H9 (cell line): ENCODE results near the gene DPF1. TPM values are rescaled to one million over a fixed set of nuclear protein-coding genes. Genes with fewer than 3 reads are reported as not detected.

Source experiments
- DNase-seq: peaks from one replicate; pipeline ENCODE4 v3.0.0-alpha.2; 2017
- H2AFZ ChIP-seq: one replicate; pipeline ENCODE4 v1.6.1; 2013; ENCODE audit warnings: mild to moderate bottlenecking, low read length, control low read depth, moderate library complexity
- H2AK5ac ChIP-seq: 2 replicates; pipeline ENCODE4 v1.6.1; 2013; ENCODE audit warnings: low read length, control low read depth, mixed read lengths; ENCODE audit not compliant: insufficient read length
- H2BK120ac ChIP-seq: one replicate; pipeline ENCODE4 v1.6.1; 2013; ENCODE audit warnings: low read depth, mild to moderate bottlenecking, low read length, control low read depth, inconsistent platforms; ENCODE audit not compliant: poor library complexity, severe bottlenecking
- H2BK12ac ChIP-seq: 2 replicates; pipeline ENCODE4 v1.6.1; 2013; ENCODE audit warnings: low read length, control low read depth, mixed read lengths, low read depth; ENCODE audit not compliant: insufficient read length
- H2BK15ac ChIP-seq: 2 replicates; pipeline ENCODE4 v1.6.1; 2013; ENCODE audit warnings: low read depth, low read length, control low read depth
- H2BK20ac ChIP-seq: one replicate; pipeline ENCODE4 v1.6.1; 2013; ENCODE audit warnings: low read depth, mild to moderate bottlenecking, low read length, control low read depth, inconsistent platforms; ENCODE audit not compliant: poor library complexity, severe bottlenecking
- H2BK5ac ChIP-seq: 2 replicates; pipeline ENCODE4 v1.6.1; 2013; ENCODE audit warnings: low read length, control low read depth, mixed read lengths; ENCODE audit not compliant: insufficient read length
- H3K14ac ChIP-seq: 2 replicates; pipeline ENCODE4 v1.6.1; 2013; ENCODE audit warnings: low read length, control low read depth; ENCODE audit not compliant: insufficient read depth
- H3K18ac ChIP-seq: 2 replicates; pipeline ENCODE4 v1.6.1; 2013; ENCODE audit warnings: low read depth, mild to moderate bottlenecking, mixed read lengths, low read length, control low read depth; ENCODE audit not compliant: insufficient read length
- H3K23ac ChIP-seq: 2 replicates; pipeline ENCODE4 v1.6.1; 2013; ENCODE audit warnings: low read length, control low read depth, mixed read lengths, low read depth; ENCODE audit not compliant: insufficient read length
- H3K23me2 ChIP-seq: 2 replicates; pipeline ENCODE4 v1.6.1; 2013; ENCODE audit warnings: low read depth, mild to moderate bottlenecking, mixed read lengths, low read length, control low read depth; ENCODE audit not compliant: insufficient read length, poor library complexity, severe bottlenecking
- H3K27ac ChIP-seq: 2 replicates; pipeline ENCODE4 v1.5.1; 2013; ENCODE audit warnings: low read length, control low read depth, mixed read lengths, low read depth; ENCODE audit not compliant: insufficient read length
- H3K27me3 ChIP-seq: 2 replicates; pipeline ENCODE4 v1.6.1; 2013; ENCODE audit warnings: low read length, control low read depth, inconsistent platforms; ENCODE audit not compliant: insufficient read depth
- H3K4ac ChIP-seq: 2 replicates; pipeline ENCODE4 v1.6.1; 2013; ENCODE audit warnings: low read depth, mild to moderate bottlenecking, control low read depth, inconsistent platforms, low read length, moderate library complexity
- H3K4me1 ChIP-seq: 2 replicates; pipeline ENCODE4 v1.6.1; 2013; ENCODE audit warnings: low read length, control low read depth, inconsistent platforms; ENCODE audit not compliant: insufficient read depth
- H3K4me2 ChIP-seq: 2 replicates; pipeline ENCODE4 v1.6.1; 2013; ENCODE audit warnings: low read length, control low read depth, mixed read lengths; ENCODE audit not compliant: insufficient read length, insufficient read depth
- H3K56ac ChIP-seq: 2 replicates; pipeline ENCODE4 v1.6.1; 2013; ENCODE audit warnings: low read depth, mild to moderate bottlenecking, mixed read lengths, low read length, control low read depth; ENCODE audit not compliant: insufficient read length
- H3K79me1 ChIP-seq: 2 replicates; pipeline ENCODE4 v1.6.1; 2013; ENCODE audit warnings: low read depth, mild to moderate bottlenecking, moderate library complexity, low read length, control low read depth, inconsistent platforms; ENCODE audit not compliant: insufficient read depth, poor library complexity, severe bottlenecking
- H3K79me2 ChIP-seq: 2 replicates; pipeline ENCODE4 v1.6.1; 2013; ENCODE audit warnings: low read length, control low read depth, inconsistent platforms; ENCODE audit not compliant: insufficient read depth
- H3K9ac ChIP-seq: 2 replicates; pipeline ENCODE4 v1.6.1; 2013; ENCODE audit warnings: low read length, control low read depth, mixed read lengths; ENCODE audit not compliant: insufficient read length; ENCODE audit errors: extremely low read depth
- H3K9me3 ChIP-seq: one replicate; pipeline ENCODE4 v1.6.1; 2013; ENCODE audit warnings: low read depth, low read length, inconsistent platforms; ENCODE audit not compliant: control insufficient read depth
- H3T11ph ChIP-seq: one replicate; pipeline ENCODE4 v1.6.1; 2013; ENCODE audit warnings: mild to moderate bottlenecking, low read length, control low read depth, inconsistent platforms
- H4K20me1 ChIP-seq: one replicate; pipeline ENCODE4 v1.6.1; 2013; ENCODE audit not compliant: control insufficient read depth, insufficient read length, insufficient read depth
- H4K5ac ChIP-seq: 2 replicates; pipeline ENCODE4 v1.6.1; 2013; ENCODE audit warnings: low read depth, mild to moderate bottlenecking, mixed read lengths, low read length, control low read depth; ENCODE audit not compliant: insufficient read length
- H4K8ac ChIP-seq: replicated peaks from 2 replicates; pipeline ENCODE4 v1.6.1; 2013; ENCODE audit warnings: low read length, control low read depth, mixed read lengths, low read depth; ENCODE audit not compliant: insufficient read length
- H4K91ac ChIP-seq: 2 replicates; pipeline ENCODE4 v1.6.1; 2013; ENCODE audit warnings: low read depth, mild to moderate bottlenecking, moderate library complexity, mixed read lengths, low read length, control low read depth; ENCODE audit not compliant: insufficient read length
- H3K27ac Mint-ChIP-seq, 3 experiments: 2 replicates in 2 of 3; 3 replicates in 1 of 3; pipeline ENCODE4 v1.8.0; 2020 to 2021; ENCODE audit warnings: mixed read lengths in 3 of 3, mild to moderate bottlenecking in 1 of 3, moderate library complexity in 1 of 3
- H3K27me3 Mint-ChIP-seq: 2 replicates; pipeline ENCODE4 v1.8.0; 2021; ENCODE audit warnings: low read depth, mild to moderate bottlenecking, moderate library complexity, mixed read lengths
- H3K36me3 Mint-ChIP-seq, 3 experiments: 2 replicates in 2 of 3; 3 replicates in 1 of 3; pipeline ENCODE4 v1.8.0; 2020 to 2021; ENCODE audit warnings: low read depth in 3 of 3, mixed read lengths in 3 of 3; ENCODE audit not compliant: insufficient read depth in 1 of 3
- H3K4me1 Mint-ChIP-seq, 2 experiments: 2 replicates each; pipeline ENCODE4 v1.8.0; 2020; ENCODE audit warnings: mixed read lengths in 2 of 2
- H3K4me3 Mint-ChIP-seq, 2 experiments: 2 replicates in 1 of 2; 3 replicates in 1 of 2; pipeline ENCODE4 v1.8.0; 2020 to 2021; ENCODE audit warnings: mild to moderate bottlenecking in 2 of 2, mixed read lengths in 2 of 2, moderate library complexity in 1 of 2
- H3K9me3 Mint-ChIP-seq, 2 experiments: 2 replicates in 1 of 2; 3 replicates in 1 of 2; pipeline ENCODE4 v1.8.0; 2020; ENCODE audit warnings: mild to moderate bottlenecking in 2 of 2, mixed read lengths in 2 of 2, moderate library complexity in 1 of 2
- CTCF ChIP-seq: fragments of 200-600 bp; sonication (generic); conservative IDR thresholded peaks from 3 replicates; pipeline ENCODE4 v1.8.0; 2021; ENCODE audit warnings: antibody characterized with exemption, mild to moderate bottlenecking
- WGBS: extraction: QIAGEN DNeasy Blood & Tissue Kit; methylation state at CpG from one replicate; pipeline ENCODE4 v1.1.7; 2013; ENCODE audit warnings: missing lambda C conversion rate, low lambda C conversion rate, mixed read lengths; ENCODE audit not compliant: insufficient read length; ENCODE audit errors: extremely low coverage; 5-methylcytosine and 5-hydroxymethylcytosine counted together
- total RNA-seq: library from RNA; stranded (reverse); gene quantifications from 2 replicates; pipeline ENCODE4 v1.2.1, GENCODE V29; 2021

The DPF1 gene
- total RNA-seq, 1 experiment from 2014 or later = 12.0 TPM

GRCh38 chr19:38252385-38252784 lies 28.4 kb upstream of the DPF1 start:
- H2BK12ac ChIP-seq = no peak overlapping the region
- no peak overlapping the region for H3K23ac ChIP-seq
- no peak overlapping the region for H2BK15ac ChIP-seq
- no CpG with 5 or more reads among the region's 5 CpGs for WGBS
- H3K9ac ChIP-seq = no peak overlapping the region
- no peak overlapping the region for H2AK5ac ChIP-seq
- H3K27me3 ChIP-seq = no peaks in the 10 kb centered on the region; the same call in 1 of the 2 replicates
- no peak overlapping the region for H4K91ac ChIP-seq
- no peak overlapping the region for H3K27ac ChIP-seq
- peaks cover 11% of the 10 kb centered on the region for H3K23me2 ChIP-seq
- H3K79me1 ChIP-seq = no peaks in the 10 kb centered on the region
- no peak overlapping the region for H2AFZ ChIP-seq
- Mint-ChIP-seq H3K27me3 (peaks cover 27% of the 10 kb centered on the region), H3K36me3 (no peaks in the 10 kb centered on the region; a peak in 2 of 7 replicates), H3K4me3 (peak overlapping the region in 1 of 2 experiments; percentile 61; a peak in 3 of 5 replicates), H3K4me1 (peaks cover 41 to 51% of the 10 kb centered on the region in 2 experiments), H3K9me3 (peaks cover 0 to 2% of the 10 kb centered on the region in 2 experiments; a peak in 1 of 5 replicates), H3K27ac (no peak overlapping the region; a peak in 1 of 7 replicates)
- H2BK20ac ChIP-seq = no peak overlapping the region
- no peak overlapping the region for H3K4ac ChIP-seq
- H3K9me3 ChIP-seq = no peaks in the 10 kb centered on the region
- H2BK5ac ChIP-seq = no peak overlapping the region
- no peak overlapping the region for H3K56ac ChIP-seq
- H3K18ac ChIP-seq = no peak overlapping the region
- H3K4me2 ChIP-seq = no peak overlapping the region
- TF ChIP-seq CTCF = no peak
- H3K79me2 ChIP-seq = no peaks in the 10 kb centered on the region
- no peak overlapping the region for H3T11ph ChIP-seq
- no peak overlapping the region for H3K14ac ChIP-seq
- H3K4me1 ChIP-seq = peaks cover 3% of the 10 kb centered on the region; the same call in 1 of the 2 replicates
- H4K8ac ChIP-seq = no peak overlapping the region
- H4K5ac ChIP-seq = no peak overlapping the region
- no peaks in the 10 kb centered on the region for H4K20me1 ChIP-seq
- no peak for DNase-seq
- H2BK120ac ChIP-seq = no peak overlapping the region
